Activated gamma-delta T cell (primary cell): ENCODE measurements around the gene PRR12.

ENCODE experiments used
- DNase-seq: peaks from one replicate; lab custom pipeline; 2025; lab: John Stamatoyannopoulos, UW

Gene PRR12

GRCh38 chr19:49591731-49592485 is 926 bp downstream of the PRR12 start:
- no peak for DNase-seq

GRCh38 chr19:49592486-49593232 is 1.7 kb downstream of the PRR12 start:
- DNase-seq = no peak

GRCh38 chr19:49593233-49594113 is 2.5 kb downstream of the PRR12 start:
- DNase-seq = peak; percentile 71

GRCh38 chr19:49594157-49594992 is 3.4 kb downstream of the PRR12 start:
- DNase-seq = no peak

- no peak for DNase-seq
These were observed 4.2 kb downstream of the PRR12 start for GRCh38 chr19:49594993-49595818.

- no peak for DNase-seq
These were observed 4.9 kb downstream of the PRR12 start for GRCh38 chr19:49595819-49596404.

GRCh38 chr19:49596407-49596806 is 5.4 kb downstream of the PRR12 start:
- DNase-seq = no peak

- no peak for DNase-seq
These were observed 6.1 kb downstream of the PRR12 start for GRCh38 chr19:49596954-49597702.

- DNase-seq = no peak
These were observed 6.7 kb downstream of the PRR12 start for GRCh38 chr19:49597703-49597974.

GRCh38 chr19:49599378-49600295 is 8.7 kb downstream of the PRR12 start:
- no peak for DNase-seq

- DNase-seq = no peak
These were observed 10.6 kb downstream of the PRR12 start for GRCh38 chr19:49601482-49602038.

GRCh38 chr19:49602806-49603205 is 11.8 kb downstream of the PRR12 start:
- no peak for DNase-seq

GRCh38 chr19:49605605-49606004 is 14.6 kb downstream of the PRR12 start:
- DNase-seq = no peak

- DNase-seq = no peak
These were observed 18.6 kb downstream of the PRR12 start for GRCh38 chr19:49609499-49610092.

GRCh38 chr19:49613374-49613773 is 22.4 kb downstream of the PRR12 start:
- DNase-seq = no peak

GRCh38 chr19:49614096-49614833 is 23.3 kb downstream of the PRR12 start:
- DNase-seq = no peak

- no peak for DNase-seq
These were observed 24.9 kb downstream of the PRR12 start for GRCh38 chr19:49615861-49616260.
